Measurements from ENCODE around the gene GAB2.
A peak's percentile ranks its signal among the peaks of the same experiment; 100 is the strongest.

GAB2 gene

GRCh38 chr11:78428773-78429172 lies 11.2 kb upstream of the GAB2 start:
- no peak overlapping the region for H3K4me3 ChIP-seq (ENCODE audit: low read depth in 1 of 2, low read length in 2 of 2)
- no peaks in the 10 kb centered on the region for H3K27me3 ChIP-seq (ENCODE audit: control insufficient read depth in 1 of 2, insufficient read depth in 2 of 2, low read length in 2 of 2)
- no peak overlapping the region for H3K27ac ChIP-seq (ENCODE audit: low read depth, low read length)
- H3K36me3 ChIP-seq (ENCODE audit: control insufficient read depth in 1 of 2, insufficient read depth in 2 of 2, low read length in 2 of 2): no peaks in the 10 kb centered on the region
- H3K9me3 ChIP-seq (ENCODE audit: control insufficient read depth in 1 of 2, low read length in 2 of 2): no peaks in the 10 kb centered on the region
- H3K9ac ChIP-seq (ENCODE audit: low read depth in 1 of 2, low read length in 2 of 2): no peak overlapping the region
- H3K4me1 ChIP-seq (ENCODE audit: control insufficient read depth in 1 of 2, insufficient read depth in 2 of 2, low read length in 2 of 2): peaks cover 19 to 25% of the 10 kb centered on the region in 2 donors

- H3K4me1 ChIP-seq (ENCODE audit: control insufficient read depth in 1 of 2, insufficient read depth in 2 of 2, low read length in 2 of 2): peaks cover 19 to 25% of the 10 kb centered on the region in 2 donors
- no peak overlapping the region for H3K4me3 ChIP-seq (ENCODE audit: low read depth in 1 of 2, low read length in 2 of 2)
- H3K27ac ChIP-seq (ENCODE audit: low read depth, low read length): no peak overlapping the region
- H3K36me3 ChIP-seq (ENCODE audit: control insufficient read depth in 1 of 2, insufficient read depth in 2 of 2, low read length in 2 of 2): no peaks in the 10 kb centered on the region
- H3K9ac ChIP-seq (ENCODE audit: low read depth in 1 of 2, low read length in 2 of 2): no peak overlapping the region
- H3K9me3 ChIP-seq (ENCODE audit: control insufficient read depth in 1 of 2, low read length in 2 of 2): no peaks in the 10 kb centered on the region
- H3K27me3 ChIP-seq (ENCODE audit: control insufficient read depth in 1 of 2, insufficient read depth in 2 of 2, low read length in 2 of 2): no peaks in the 10 kb centered on the region
Measured at GRCh38 chr11:78428266-78428636, 10.6 kb upstream of the GAB2 start.

GRCh38 chr11:78427615-78428265 lies 10.1 kb upstream of the GAB2 start:
- Histone ChIP-seq H3K4me3 (ENCODE audit: low read depth in 1 of 2, low read length in 2 of 2) (peak overlapping the region in 1 of 2 donors; percentile 14), H3K27ac (ENCODE audit: low read depth, low read length) (no peak overlapping the region)

GRCh38 chr11:78426845-78427244 lies 9.2 kb upstream of the GAB2 start:
- Histone ChIP-seq H3K4me3 (ENCODE audit: low read depth in 1 of 2, low read length in 2 of 2) (no peak overlapping the region), H3K4me1 (ENCODE audit: control insufficient read depth in 1 of 2, insufficient read depth in 2 of 2, low read length in 2 of 2) (peaks cover 19 to 22% of the 10 kb centered on the region in 2 donors)

More at GRCh38 chr11:78427615-78428265, 10.1 kb upstream of the GAB2 start:
- H3K27me3 ChIP-seq (ENCODE audit: control insufficient read depth in 1 of 2, insufficient read depth in 2 of 2, low read length in 2 of 2): no peaks in the 10 kb centered on the region
- H3K9ac ChIP-seq (ENCODE audit: low read depth in 1 of 2, low read length in 2 of 2): no peak overlapping the region
- no peaks in the 10 kb centered on the region for H3K36me3 ChIP-seq (ENCODE audit: control insufficient read depth in 1 of 2, insufficient read depth in 2 of 2, low read length in 2 of 2)
- H3K4me1 ChIP-seq (ENCODE audit: control insufficient read depth in 1 of 2, insufficient read depth in 2 of 2, low read length in 2 of 2): peaks cover 19 to 25% of the 10 kb centered on the region in 2 donors
- no peaks in the 10 kb centered on the region for H3K9me3 ChIP-seq (ENCODE audit: control insufficient read depth in 1 of 2, low read length in 2 of 2)

GRCh38 chr11:78425399-78426070 lies 7.9 kb upstream of the GAB2 start:
- no peak overlapping the region for H3K4me3 ChIP-seq (ENCODE audit: low read depth in 1 of 2, low read length in 2 of 2)
- no peaks in the 10 kb centered on the region for H3K27me3 ChIP-seq (ENCODE audit: control insufficient read depth in 1 of 2, insufficient read depth in 2 of 2, low read length in 2 of 2)
- no peaks in the 10 kb centered on the region for H3K36me3 ChIP-seq (ENCODE audit: control insufficient read depth in 1 of 2, insufficient read depth in 2 of 2, low read length in 2 of 2)
- H3K9ac ChIP-seq (ENCODE audit: low read depth in 1 of 2, low read length in 2 of 2): no peak overlapping the region
- H3K27ac ChIP-seq (ENCODE audit: low read depth, low read length): no peak overlapping the region
- peaks cover 20 to 25% of the 10 kb centered on the region in 2 donors for H3K4me1 ChIP-seq (ENCODE audit: control insufficient read depth in 1 of 2, insufficient read depth in 2 of 2, low read length in 2 of 2)
- H3K9me3 ChIP-seq (ENCODE audit: control insufficient read depth in 1 of 2, low read length in 2 of 2): no peaks in the 10 kb centered on the region

More at GRCh38 chr11:78426845-78427244, 9.2 kb upstream of the GAB2 start:
- Histone ChIP-seq H3K36me3 (ENCODE audit: control insufficient read depth in 1 of 2, insufficient read depth in 2 of 2, low read length in 2 of 2) (no peaks in the 10 kb centered on the region), H3K9ac (ENCODE audit: low read depth in 1 of 2, low read length in 2 of 2) (no peak overlapping the region), H3K27ac (ENCODE audit: low read depth, low read length) (no peak overlapping the region), H3K9me3 (ENCODE audit: control insufficient read depth in 1 of 2, low read length in 2 of 2) (no peaks in the 10 kb centered on the region), H3K27me3 (ENCODE audit: control insufficient read depth in 1 of 2, insufficient read depth in 2 of 2, low read length in 2 of 2) (no peaks in the 10 kb centered on the region)

- H3K9ac ChIP-seq (ENCODE audit: low read depth in 1 of 2, low read length in 2 of 2): no peak overlapping the region
- no peaks in the 10 kb centered on the region for H3K9me3 ChIP-seq (ENCODE audit: control insufficient read depth in 1 of 2, low read length in 2 of 2)
- peaks cover 20 to 29% of the 10 kb centered on the region in 2 donors for H3K4me1 ChIP-seq (ENCODE audit: control insufficient read depth in 1 of 2, insufficient read depth in 2 of 2, low read length in 2 of 2)
- H3K27me3 ChIP-seq (ENCODE audit: control insufficient read depth in 1 of 2, insufficient read depth in 2 of 2, low read length in 2 of 2): no peaks in the 10 kb centered on the region
- H3K27ac ChIP-seq (ENCODE audit: low read depth, low read length): no peak overlapping the region
- H3K4me3 ChIP-seq (ENCODE audit: low read depth in 1 of 2, low read length in 2 of 2): no peak overlapping the region
- H3K36me3 ChIP-seq (ENCODE audit: control insufficient read depth in 1 of 2, insufficient read depth in 2 of 2, low read length in 2 of 2): no peaks in the 10 kb centered on the region
Measured at GRCh38 chr11:78424334-78425270, 7.0 kb upstream of the GAB2 start.

GRCh38 chr11:78423241-78423640 lies 5.6 kb upstream of the GAB2 start:
- no peaks in the 10 kb centered on the region for H3K27me3 ChIP-seq (ENCODE audit: control insufficient read depth in 1 of 2, insufficient read depth in 2 of 2, low read length in 2 of 2)
- no peaks in the 10 kb centered on the region for H3K9me3 ChIP-seq (ENCODE audit: control insufficient read depth in 1 of 2, low read length in 2 of 2)
- no peak overlapping the region for H3K9ac ChIP-seq (ENCODE audit: low read depth in 1 of 2, low read length in 2 of 2)
- no peak overlapping the region for H3K4me3 ChIP-seq (ENCODE audit: low read depth in 1 of 2, low read length in 2 of 2)
- no peaks in the 10 kb centered on the region for H3K36me3 ChIP-seq (ENCODE audit: control insufficient read depth in 1 of 2, insufficient read depth in 2 of 2, low read length in 2 of 2)
- no peak overlapping the region for H3K27ac ChIP-seq (ENCODE audit: low read depth, low read length)
- peaks cover 22 to 34% of the 10 kb centered on the region in 2 donors for H3K4me1 ChIP-seq (ENCODE audit: control insufficient read depth in 1 of 2, insufficient read depth in 2 of 2, low read length in 2 of 2)

GRCh38 chr11:78420796-78421209 lies 3.2 kb upstream of the GAB2 start:
- H3K4me3 ChIP-seq (ENCODE audit: low read depth in 1 of 2, low read length in 2 of 2): no peak overlapping the region
- H3K27ac ChIP-seq (ENCODE audit: low read depth, low read length): no peak overlapping the region
- no peaks in the 10 kb centered on the region for H3K36me3 ChIP-seq (ENCODE audit: control insufficient read depth in 1 of 2, insufficient read depth in 2 of 2, low read length in 2 of 2)
- no peak overlapping the region for H3K9ac ChIP-seq (ENCODE audit: low read depth in 1 of 2, low read length in 2 of 2)
- no peaks in the 10 kb centered on the region for H3K27me3 ChIP-seq (ENCODE audit: control insufficient read depth in 1 of 2, insufficient read depth in 2 of 2, low read length in 2 of 2)
- H3K4me1 ChIP-seq (ENCODE audit: control insufficient read depth in 1 of 2, insufficient read depth in 2 of 2, low read length in 2 of 2): peaks cover 18 to 33% of the 10 kb centered on the region in 2 donors
- no peaks in the 10 kb centered on the region for H3K9me3 ChIP-seq (ENCODE audit: control insufficient read depth in 1 of 2, low read length in 2 of 2)

- Histone ChIP-seq H3K9me3 (ENCODE audit: control insufficient read depth in 1 of 2, low read length in 2 of 2) (no peaks in the 10 kb centered on the region), H3K36me3 (ENCODE audit: control insufficient read depth in 1 of 2, insufficient read depth in 2 of 2, low read length in 2 of 2) (no peaks in the 10 kb centered on the region), H3K4me1 (ENCODE audit: control insufficient read depth in 1 of 2, insufficient read depth in 2 of 2, low read length in 2 of 2) (peaks cover 21 to 33% of the 10 kb centered on the region in 2 donors), H3K27me3 (ENCODE audit: control insufficient read depth in 1 of 2, insufficient read depth in 2 of 2, low read length in 2 of 2) (no peaks in the 10 kb centered on the region), H3K4me3 (ENCODE audit: low read depth in 1 of 2, low read length in 2 of 2) (peak overlapping the region in 1 of 2 donors; percentile 8), H3K9ac (ENCODE audit: low read depth in 1 of 2, low read length in 2 of 2) (no peak overlapping the region), H3K27ac (ENCODE audit: low read depth, low read length) (no peak overlapping the region)
Measured at GRCh38 chr11:78420255-78420764, 2.7 kb upstream of the GAB2 start.
